ENCODE measurements around the gene ZBTB11.

DNA sequence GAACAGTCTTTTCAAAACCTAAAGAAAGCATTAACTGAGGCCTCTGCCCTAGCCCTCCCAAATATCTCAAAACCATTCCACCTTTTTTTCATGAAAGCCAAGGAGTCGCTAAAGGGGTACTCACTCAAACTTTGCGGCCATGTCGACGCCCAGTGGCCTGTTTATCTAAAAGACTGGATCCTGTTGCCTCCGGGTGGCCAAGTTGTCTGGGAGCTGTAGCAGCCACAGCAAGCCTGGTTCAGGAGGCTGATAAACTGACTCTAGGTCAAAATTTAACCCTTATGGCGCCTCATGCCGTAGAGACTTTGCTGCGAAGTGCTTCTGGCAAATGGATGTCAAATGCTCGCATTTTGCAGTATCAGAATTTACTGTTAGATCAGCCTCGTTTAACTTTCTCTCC lies 39.5 kb downstream of the ZBTB11 start:
- TF ChIP-seq POLR2A (IDR thresholded peaks at IDR 0.05; ENCODE audit: low read depth, low read length) (no peak), TAF1 (IDR thresholded peaks at IDR 0.05; ENCODE audit: low read depth, low read length) (no peak), SPI1 (IDR thresholded peaks at IDR 0.05; ENCODE audit: low read depth, low read length) (no peak), POLR2AphosphoS5 (IDR thresholded peaks at IDR 0.05; ENCODE audit: low read depth, low read length) (no peak), POU2F2 (IDR thresholded peaks at IDR 0.05; ENCODE audit: low read depth, low read length) (no peak), PAX5 (IDR thresholded peaks at IDR 0.05; ENCODE audit: insufficient read depth, low read length, severe bottlenecking) (no peak)

Data from GM12891 (cell line).